Measurements from ENCODE around the gene PVALEF.

The PVALEF gene

DNA sequence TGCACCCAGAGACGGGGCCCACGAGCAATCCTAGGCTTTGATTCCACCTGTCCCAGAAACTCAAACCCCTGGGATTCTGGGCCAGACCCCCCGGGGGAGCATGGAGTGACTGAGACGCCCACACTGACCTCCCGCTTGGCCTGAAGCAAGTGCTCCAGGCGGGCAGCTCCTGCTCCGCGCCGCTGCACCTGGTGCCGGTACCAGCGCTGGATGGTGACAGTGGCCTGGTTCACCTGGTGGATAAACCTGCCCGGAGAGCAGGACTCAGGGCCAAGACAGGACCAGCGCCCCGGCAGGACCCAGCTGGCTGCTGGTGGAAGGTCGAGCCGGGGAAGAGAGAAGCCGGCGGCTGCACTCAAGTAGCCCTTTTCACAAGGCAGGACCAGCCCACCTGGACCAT is 34.9 kb downstream of the PVALEF start:
- TF ChIP-seq, protein P1, sequence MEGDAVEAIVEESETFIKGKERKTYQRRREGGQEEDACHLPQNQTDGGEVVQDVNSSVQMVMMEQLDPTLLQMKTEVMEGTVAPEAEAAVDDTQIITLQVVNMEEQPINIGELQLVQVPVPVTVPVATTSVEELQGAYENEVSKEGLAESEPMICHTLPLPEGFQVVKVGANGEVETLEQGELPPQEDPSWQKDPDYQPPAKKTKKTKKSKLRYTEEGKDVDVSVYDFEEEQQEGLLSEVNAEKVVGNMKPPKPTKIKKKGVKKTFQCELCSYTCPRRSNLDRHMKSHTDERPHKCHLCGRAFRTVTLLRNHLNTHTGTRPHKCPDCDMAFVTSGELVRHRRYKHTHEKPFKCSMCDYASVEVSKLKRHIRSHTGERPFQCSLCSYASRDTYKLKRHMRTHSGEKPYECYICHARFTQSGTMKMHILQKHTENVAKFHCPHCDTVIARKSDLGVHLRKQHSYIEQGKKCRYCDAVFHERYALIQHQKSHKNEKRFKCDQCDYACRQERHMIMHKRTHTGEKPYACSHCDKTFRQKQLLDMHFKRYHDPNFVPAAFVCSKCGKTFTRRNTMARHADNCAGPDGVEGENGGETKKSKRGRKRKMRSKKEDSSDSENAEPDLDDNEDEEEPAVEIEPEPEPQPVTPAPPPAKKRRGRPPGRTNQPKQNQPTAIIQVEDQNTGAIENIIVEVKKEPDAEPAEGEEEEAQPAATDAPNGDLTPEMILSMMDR (IDR thresholded peaks at IDR 0.05; ENCODE audit: extremely low read depth, insufficient read depth, missing control alignments): no peak

DNA sequence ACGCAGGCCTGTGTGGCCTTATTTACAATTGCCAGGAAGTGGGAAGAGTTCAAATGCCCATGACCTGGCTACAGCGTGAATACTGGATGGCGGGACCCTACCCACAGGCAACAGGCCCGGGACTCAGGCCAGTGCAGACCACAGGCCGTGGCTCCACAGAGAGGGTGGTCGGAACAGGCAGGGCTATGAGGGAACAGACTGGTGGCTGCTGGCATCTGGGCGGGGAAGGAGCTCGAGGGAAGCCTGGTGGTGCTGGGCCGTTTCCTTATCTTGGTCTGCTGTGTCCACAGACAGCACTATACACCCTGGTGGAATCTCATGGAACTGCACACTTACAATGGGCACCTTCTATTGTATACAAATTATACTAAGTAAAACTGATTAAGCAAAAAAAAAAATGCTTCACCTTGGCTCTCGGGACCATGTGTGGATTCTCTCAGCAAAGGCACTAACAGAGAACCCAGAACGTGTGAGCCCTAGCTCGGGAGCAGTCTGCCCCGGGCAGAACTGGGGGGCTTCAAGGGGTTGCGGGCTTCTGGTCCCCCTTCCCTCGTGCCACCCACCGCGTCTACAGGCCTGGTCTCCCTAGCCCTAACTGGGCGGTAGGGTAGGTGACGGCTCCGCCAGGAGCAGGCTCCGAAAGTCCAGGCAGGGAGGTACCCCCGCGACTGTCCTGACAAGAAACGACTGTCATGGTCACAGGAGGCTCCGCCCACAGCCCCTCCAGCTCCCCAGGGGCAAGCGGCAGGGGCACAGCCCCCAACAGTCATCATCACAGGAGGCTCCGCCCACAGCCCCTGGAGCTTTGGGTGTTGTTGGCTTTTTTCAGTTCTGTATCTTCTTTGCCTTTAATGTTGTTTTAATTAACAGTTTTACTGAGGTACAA is 35.6 kb downstream of the PVALEF start:
- in situ Hi-C loops (cut with MboI; ENCODE audit: low pct_unique_long_range_greater_than_20kb, low sequenced_read_pairs, unreplicated experiment): no loop called here
- peak; percentile 77 for DNase-seq (ENCODE audit: low spot score)
- TF ChIP-seq, protein P1 (IDR thresholded peaks at IDR 0.05; ENCODE audit: extremely low read depth, insufficient read depth, missing control alignments): peak; percentile 37

More for the DNA sequence above, 34.9 kb downstream of the PVALEF start:
- in situ Hi-C loops (cut with MboI; ENCODE audit: low pct_unique_long_range_greater_than_20kb, low sequenced_read_pairs, unreplicated experiment): no loop called here
- DNase-seq (ENCODE audit: low spot score): no peak

DNA sequence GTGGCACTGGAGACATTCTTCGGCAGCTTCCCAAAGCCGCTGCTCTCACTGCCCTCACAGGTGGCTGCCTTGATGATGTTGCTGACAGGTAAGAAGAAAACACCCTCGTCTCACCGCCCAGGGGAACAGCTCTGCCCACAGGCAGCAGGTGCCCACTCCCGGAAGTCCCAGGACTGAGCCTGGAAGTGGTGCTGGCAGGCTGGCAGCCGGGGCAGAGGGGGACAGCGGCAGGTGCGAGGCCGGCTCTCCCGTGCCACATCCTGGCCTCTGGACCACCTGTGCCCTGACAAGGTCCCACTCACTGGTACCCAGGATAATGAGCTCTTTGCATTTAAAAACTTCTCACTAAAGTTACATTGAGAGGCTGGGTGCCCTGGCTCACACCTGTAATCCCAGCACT is 37.0 kb downstream of the PVALEF start:
- no peak for DNase-seq (ENCODE audit: low spot score)
- TF ChIP-seq, protein P1 (IDR thresholded peaks at IDR 0.05; ENCODE audit: extremely low read depth, insufficient read depth, missing control alignments): no peak
- in situ Hi-C loops (cut with MboI; ENCODE audit: low pct_unique_long_range_greater_than_20kb, low sequenced_read_pairs, unreplicated experiment): no loop called here

DNA sequence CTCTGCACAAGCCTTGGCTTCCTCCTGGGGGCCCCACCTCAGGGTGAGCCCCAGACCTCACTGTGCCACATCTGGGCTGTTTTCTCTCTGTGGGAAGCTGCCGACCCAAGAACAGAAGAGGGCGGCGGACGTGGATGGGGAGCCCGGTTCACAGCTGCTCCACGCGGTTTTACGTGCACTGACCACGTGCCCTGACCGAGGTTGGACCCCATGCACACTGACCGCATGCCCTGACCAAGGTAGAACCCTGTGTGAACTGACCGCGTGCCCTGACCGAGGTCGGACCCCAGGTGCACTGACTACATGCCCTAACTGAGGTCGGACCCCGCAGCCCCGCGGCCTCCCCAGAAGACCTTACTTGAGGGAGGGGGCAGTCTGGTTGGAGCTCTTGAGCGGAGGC is 37.8 kb downstream of the PVALEF start:
- in situ Hi-C loops (cut with MboI; ENCODE audit: low pct_unique_long_range_greater_than_20kb, low sequenced_read_pairs, unreplicated experiment): no loop called here
- TF ChIP-seq, protein P1 (IDR thresholded peaks at IDR 0.05; ENCODE audit: extremely low read depth, insufficient read depth, missing control alignments): no peak
- DNase-seq (ENCODE audit: low spot score): no peak

GRCh38 chr17:81204578-81204977 is 39.3 kb downstream of the PVALEF start:
- no peak for DNase-seq (ENCODE audit: low spot score)
- in situ Hi-C loops (cut with MboI; ENCODE audit: low pct_unique_long_range_greater_than_20kb, low sequenced_read_pairs, unreplicated experiment): no loop called here
- TF ChIP-seq, protein P1 (IDR thresholded peaks at IDR 0.05; ENCODE audit: extremely low read depth, insufficient read depth, missing control alignments): no peak

- TF ChIP-seq, protein P1 (IDR thresholded peaks at IDR 0.05; ENCODE audit: extremely low read depth, insufficient read depth, missing control alignments): no peak
- in situ Hi-C loops (cut with MboI; ENCODE audit: low pct_unique_long_range_greater_than_20kb, low sequenced_read_pairs, unreplicated experiment): no loop called here
- no peak for DNase-seq (ENCODE audit: low spot score)
Observed at GRCh38 chr17:81206166-81206565, 40.9 kb downstream of the PVALEF start.
